HG02973 (cell line): Measurements from ENCODE around the gene FFAR3.
"Not testable (repeated sequence)": the region's sequence is repeated elsewhere in the genome, so short reads cannot be mapped to it uniquely, and the experiment has no call there.

Source experiments
- ATAC-seq: cut with Tn5 transposase; IDR thresholded peaks from one replicate; pipeline ENCODE4 v1.9.1; 2021; ENCODE audit warnings: moderate library complexity; ENCODE audit not compliant: unreplicated experiment

Gene FFAR3

DNA sequence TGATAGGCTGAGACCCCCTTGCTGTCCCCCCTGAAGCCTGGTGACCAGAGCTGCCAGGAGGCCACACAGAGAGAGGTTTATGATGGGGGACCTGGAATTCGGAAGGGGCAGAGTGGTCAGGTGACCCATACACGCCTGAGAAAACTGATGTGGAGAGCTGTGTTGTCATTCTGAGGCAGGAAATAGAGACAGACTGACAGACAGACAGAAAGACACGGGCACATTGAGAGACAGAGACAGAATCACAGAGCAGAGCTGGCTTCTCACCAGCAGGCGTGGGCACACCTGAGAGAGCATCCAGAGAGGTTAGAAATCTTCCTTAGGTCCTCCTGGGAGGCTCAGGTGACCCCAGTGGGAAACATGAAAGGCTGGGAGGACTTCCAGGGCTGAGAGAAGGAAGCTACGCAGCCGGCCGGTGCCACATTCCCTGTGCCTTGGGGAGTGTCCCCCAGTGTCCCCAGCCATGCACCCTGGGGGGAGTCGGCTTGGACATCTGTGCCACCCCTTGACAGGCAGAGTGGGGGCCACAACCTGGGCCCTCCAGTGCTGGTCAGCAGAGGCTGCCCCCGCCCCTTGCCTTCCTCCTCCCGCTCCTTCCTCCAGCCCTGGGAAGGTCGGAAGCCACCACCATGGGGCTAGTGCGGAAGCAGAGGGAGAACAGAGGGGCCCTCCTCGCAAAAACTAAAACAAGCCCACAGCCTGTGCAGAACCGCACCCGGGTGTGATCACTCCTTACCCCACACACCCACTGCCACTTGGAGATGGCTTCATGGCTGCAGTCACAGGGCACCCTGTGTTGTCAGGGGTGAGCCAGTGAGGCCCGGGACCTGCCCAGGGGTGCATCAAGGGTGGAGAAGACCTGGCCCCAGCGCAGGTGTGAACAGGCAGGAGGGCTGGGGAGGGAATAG is 8.4 kb upstream of the FFAR3 start:
- no peak for ATAC-seq

GRCh38 chr19:35350591-35350990 is 7.7 kb upstream of the FFAR3 start:
- no peak for ATAC-seq

GRCh38 chr19:35351411-35352176 is 6.7 kb upstream of the FFAR3 start:
- no peak for ATAC-seq

- ATAC-seq, result no peak
These were observed 6.1 kb upstream of the FFAR3 start for GRCh38 chr19:35352177-35352447.

DNA sequence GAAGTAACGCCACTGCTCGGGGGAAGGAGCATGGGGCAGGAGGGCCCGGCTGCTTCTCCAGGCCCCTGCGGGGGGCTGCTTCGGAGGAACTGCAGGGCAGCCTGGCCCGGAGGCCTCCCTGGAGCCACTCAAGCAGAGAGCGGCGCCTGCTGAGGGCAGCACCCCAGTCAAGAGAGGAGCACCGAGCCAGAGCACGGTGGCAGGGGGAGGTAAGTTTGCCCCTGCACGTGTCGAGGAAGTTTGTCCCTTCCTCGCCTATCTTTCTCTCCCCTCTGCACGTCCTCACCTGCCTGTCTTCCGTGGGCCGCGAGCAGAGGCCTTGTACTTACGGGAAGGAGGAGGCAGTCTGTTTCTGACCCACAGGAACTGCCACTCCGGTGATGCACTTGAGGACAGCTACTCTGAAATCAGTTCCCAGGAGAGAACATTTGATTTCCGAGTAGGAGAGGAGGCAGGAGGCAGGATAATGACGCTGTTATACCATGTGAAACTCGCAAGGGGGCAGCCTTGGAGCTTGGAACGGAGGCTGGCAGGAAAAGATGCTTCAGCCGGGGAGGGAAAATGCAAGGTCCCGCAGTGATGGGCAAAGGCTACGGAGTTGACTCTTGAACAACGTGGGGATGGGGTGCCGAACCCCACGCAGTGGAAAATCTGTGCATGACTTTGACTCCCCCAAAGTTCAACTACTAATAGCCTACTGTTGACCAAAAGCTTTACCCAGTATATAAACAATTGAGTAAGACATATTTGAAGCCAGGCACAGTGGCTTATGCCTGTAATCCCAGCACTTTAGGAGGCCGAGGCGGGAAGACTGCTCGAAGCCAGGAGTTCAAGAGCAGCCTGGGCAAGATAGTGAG is 5.6 kb upstream of the FFAR3 start:
- no peak for ATAC-seq

DNA sequence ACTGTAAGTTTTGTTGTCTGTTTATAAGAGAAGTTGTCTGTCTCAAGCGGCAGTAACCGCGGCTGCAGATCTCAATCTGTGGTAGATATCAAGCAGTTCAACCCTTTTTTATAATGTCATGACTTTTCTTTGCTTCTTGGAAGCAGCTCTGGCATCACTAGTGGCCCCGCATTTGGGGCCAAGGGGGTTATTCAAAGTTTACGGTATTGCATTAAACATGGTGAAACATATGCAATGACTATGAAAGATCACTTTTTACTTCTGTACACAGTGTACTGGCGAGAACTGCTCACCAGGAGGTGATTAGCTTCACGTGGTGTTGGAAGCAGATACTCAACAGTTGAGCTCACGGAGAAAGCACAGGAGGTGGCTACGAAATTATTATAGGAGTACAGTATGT is 4.6 kb upstream of the FFAR3 start:
- ATAC-seq, result no peak

GRCh38 chr19:35354898-35355297 is 3.4 kb upstream of the FFAR3 start:
- ATAC-seq, result no peak

DNA sequence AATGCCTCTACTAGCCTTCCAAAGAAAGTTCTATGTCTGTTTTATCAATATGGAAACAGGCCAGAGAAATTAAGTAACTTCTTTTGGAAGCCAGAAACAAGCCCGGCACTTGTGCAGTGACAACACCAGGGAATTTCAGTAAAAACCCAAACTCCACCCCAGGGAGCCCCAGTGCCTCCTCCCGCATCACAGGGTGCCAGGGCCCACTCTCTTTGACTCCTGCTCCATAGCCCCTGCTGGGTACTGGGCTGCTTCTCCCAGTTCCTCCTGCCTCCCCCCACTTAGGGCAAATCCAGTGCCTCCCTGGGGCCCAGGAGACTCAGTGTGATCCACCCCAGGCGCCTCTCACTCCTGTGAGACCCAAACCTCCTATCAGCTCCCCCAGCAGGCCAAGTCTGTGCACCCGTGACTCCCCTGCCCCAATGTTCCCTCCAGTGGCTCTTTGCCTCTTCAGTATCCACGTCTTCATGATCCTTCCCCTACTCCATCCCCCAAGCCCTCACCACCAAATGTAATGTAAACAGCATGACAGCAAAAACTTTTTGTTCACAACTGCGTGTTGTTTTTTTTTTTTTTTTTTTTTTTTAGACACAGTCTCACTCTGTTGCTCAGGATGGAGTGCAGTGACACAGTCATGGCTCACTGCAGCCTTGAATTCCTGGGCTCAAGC is 2.3 kb upstream of the FFAR3 start:
- ATAC-seq, result no peak

DNA sequence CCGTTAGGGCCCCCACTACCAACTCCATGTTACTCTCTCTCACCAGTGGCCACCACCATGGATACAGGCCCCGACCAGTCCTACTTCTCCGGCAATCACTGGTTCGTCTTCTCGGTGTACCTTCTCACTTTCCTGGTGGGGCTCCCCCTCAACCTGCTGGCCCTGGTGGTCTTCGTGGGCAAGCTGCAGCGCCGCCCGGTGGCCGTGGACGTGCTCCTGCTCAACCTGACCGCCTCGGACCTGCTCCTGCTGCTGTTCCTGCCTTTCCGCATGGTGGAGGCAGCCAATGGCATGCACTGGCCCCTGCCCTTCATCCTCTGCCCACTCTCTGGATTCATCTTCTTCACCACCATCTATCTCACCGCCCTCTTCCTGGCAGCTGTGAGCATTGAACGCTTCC is 574 bp downstream of the FFAR3 start:
- not testable (repeated sequence) for ATAC-seq

GRCh38 chr19:35359395-35359794 is 1.1 kb downstream of the FFAR3 start:
- not testable (repeated sequence) for ATAC-seq

DNA sequence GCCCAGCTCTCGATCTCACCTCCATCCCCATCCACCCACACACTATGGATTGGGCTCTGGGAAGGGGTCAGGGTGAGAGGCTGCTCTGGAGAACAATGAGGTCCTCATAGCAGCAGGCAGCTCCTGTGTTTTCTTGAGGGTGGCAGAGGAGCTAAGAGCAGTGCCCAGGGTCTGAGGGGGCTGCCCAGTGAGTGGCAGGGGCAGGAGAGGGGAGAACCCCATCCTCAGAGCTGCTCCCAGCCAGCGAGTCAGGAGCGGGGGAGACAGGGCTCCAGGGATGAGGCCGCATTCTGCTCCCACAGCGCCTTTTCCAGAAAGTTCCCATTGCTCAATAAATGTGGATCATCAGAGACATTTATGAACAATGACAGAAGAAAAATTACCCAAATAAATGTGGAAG is 1.8 kb downstream of the FFAR3 start:
- not testable (repeated sequence) for ATAC-seq

- ATAC-seq, result no peak
These were observed 2.7 kb downstream of the FFAR3 start for GRCh38 chr19:35360880-35361420.

DNA sequence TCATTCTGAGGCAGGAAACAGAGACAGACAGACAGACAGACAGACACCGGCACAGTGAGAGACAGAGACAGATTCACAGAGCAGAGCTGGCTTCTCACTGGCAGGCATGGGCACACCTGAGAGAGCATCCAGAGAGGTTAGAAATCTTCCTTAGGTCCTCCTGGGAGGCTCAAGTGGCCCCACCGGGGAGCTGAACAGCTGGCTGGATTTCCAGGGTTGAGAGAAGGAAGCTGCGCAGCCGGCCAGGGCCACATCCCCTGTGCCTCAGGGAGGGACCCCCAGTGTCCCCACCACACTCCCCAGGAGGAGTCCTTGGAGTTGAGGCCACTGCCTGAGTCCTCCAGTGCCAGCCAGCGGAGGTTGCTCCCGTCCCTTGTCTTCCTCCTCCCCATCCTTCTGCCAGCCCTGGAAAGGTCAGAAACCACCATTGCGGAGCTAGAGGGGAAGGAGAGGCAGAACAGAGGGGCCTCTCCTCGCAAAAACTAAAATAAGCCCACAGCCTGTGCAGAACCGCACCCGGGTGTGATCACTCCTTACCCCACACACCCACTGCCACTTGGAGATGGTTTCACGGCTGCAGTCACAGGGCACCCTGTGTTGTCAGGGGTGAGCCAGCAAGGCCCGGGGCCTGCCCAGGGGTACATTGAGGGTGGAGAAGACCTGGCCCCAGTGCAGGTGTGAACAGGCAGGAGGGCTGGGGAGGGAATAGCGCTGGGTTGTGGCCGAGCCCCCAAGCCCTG is 4.2 kb downstream of the FFAR3 start:
- no peak for ATAC-seq

- ATAC-seq, result no peak
These were observed 4.8 kb downstream of the FFAR3 start for GRCh38 chr19:35363001-35363590.

GRCh38 chr19:35363711-35364425 is 5.6 kb downstream of the FFAR3 start:
- no peak for ATAC-seq

DNA sequence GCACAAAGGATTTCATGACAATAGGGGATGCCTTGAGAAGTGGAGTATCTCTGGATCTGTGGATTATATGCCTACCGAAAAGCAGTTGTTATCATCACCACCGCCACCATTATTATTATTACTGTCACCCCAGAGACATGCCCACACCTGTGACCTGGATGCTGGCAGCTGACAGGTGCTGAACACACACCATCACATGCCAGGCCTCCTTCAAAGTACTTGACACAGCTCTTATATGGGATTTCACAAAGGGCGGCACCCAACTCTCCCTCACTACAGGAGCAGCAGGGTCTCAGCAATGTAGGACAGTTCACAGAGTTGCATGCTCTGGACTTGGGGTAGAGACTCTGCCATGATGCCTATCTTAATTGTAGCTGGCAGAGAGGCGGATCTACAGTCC is 7.0 kb downstream of the FFAR3 start:
- ATAC-seq, result no peak

DNA sequence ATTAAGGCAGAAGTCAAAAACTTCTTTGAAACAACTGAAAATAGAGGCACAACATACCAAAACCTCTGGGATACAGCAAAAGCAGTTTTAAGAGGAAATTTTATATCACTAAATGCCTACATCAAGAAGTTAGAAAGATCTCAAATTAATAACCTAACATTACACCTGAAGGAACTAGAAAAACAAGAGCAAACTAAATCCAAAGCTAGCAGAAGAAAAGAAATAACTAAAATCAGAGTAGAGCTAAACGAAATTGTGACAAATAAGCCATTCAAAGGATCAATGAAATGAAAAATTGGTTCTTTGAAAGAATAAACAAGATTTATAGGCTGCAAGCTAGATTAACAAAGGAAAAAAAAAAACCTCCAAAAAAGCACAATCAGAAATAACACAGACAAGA is 10.1 kb downstream of the FFAR3 start:
- ATAC-seq, result no peak

DNA sequence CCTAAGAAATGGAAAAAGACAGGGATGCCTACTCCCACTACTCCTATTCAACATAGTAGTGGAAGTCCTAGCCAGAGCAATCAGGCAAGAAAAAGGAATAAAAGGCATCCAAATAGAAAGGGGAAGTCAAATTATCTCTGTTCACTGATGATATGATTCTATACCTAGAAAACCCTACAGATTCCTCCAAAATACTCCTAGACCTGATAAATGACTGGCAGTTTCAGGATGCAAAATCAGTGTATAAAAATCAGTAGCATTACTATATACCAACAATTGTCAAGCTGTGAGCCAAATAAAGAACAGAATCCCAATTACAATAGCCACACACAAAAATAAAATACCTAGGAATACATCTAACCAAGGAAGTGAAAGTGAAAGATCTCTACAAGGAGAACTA is 11.3 kb downstream of the FFAR3 start:
- no peak for ATAC-seq

DNA sequence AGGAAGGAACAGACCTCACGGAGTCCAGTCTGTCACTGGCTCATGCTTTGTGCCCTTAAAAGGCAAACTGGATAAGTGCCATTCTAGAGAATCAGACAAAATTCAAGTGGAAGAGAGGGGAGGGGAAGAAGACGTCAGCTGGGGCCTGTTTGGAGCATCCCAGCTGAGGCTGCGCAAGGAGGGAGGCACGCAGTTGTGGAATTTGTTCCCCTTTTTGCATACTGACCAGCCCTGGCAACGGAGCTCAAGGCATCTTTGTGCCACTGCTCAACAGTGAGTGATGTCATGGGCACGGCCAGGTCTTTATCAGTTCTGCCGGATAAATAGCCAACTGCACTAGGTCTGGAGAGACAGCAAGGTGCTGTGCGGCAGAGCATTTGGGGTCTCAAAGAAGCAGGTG is 12.5 kb downstream of the FFAR3 start, which contains the start of gene GPR42:
GPR42 (plus strand) TSS at position 347 of the 400 bp plus-strand sequence. CDS start 292 bp downstream, outside the sequence.
- no peak for ATAC-seq
